ENCODE data around the gene CDK15. TPM values are rescaled to one million over a fixed set of nuclear protein-coding genes. Genes with fewer than 3 reads are reported as not detected.

Gene CDK15
- total and polyA plus RNA-seq, 11 donors, result 0.07 to 0.50 (median 0.18) TPM; not detected in 3

- H3K9me3 ChIP-seq, result no peaks in the 10 kb centered on the region
- H3K4me1 ChIP-seq, result no peaks in the 10 kb centered on the region
- H3K36me3 ChIP-seq, result no peaks in the 10 kb centered on the region
- 57 to 68% (median 62%) methylated on average over 1 of the region's 1 CpG for WGBS, 4 donors
- no peak for TF ChIP-seq POLR2A (IDR thresholded peaks at IDR 0.05)
- no peak for TF ChIP-seq CTCF (IDR thresholded peaks at IDR 0.05)
- H3K4me3 ChIP-seq, result no peak overlapping the region
- no peak for DNase-seq
- no peak overlapping the region for H3K27ac ChIP-seq
- ATAC-seq, result no peak
- peaks cover 0 to 13% (median 0%) of the 10 kb centered on the region in 9 donors for H3K27me3 ChIP-seq
- intact Hi-C loops (cut with DNase I), result loop anchor here in 1 of 10 donors (10.0 kb wide), 1 partner anchor 212 kb away; no protein-coding TSS in a partner anchor
Measured at GRCh38 chr2:201852878-201853415, 46.6 kb downstream of the CDK15 start.

GRCh38 chr2:201854221-201854801 is 48.0 kb downstream of the CDK15 start:
- Histone ChIP-seq H3K36me3 (no peaks in the 10 kb centered on the region), H3K27ac (no peak overlapping the region), H3K4me3 (no peak overlapping the region), H3K27me3 (peaks cover 0 to 18% (median 0%) of the 10 kb centered on the region in 9 donors), H3K9me3 (no peaks in the 10 kb centered on the region), H3K4me1 (peaks cover 0 to 5% (median 0%) of the 10 kb centered on the region in 12 donors)
- WGBS, 4 donors, result 78 to 83% (median 80%) methylated on average over 4 of the region's 4 CpGs
- no peak for ATAC-seq
- intact Hi-C loops (cut with DNase I), result loop anchor here in 1 of 10 donors (10.0 kb wide), 1 partner anchor 210 kb away; no protein-coding TSS in a partner anchor
- TF ChIP-seq POLR2A (IDR thresholded peaks at IDR 0.05) (no peak), CTCF (IDR thresholded peaks at IDR 0.05) (no peak)
- no peak for DNase-seq

- 88 to 96% (median 92%) methylated on average over 4 of the region's 4 CpGs for WGBS, 4 donors
- Histone ChIP-seq H3K9me3 (no peaks in the 10 kb centered on the region), H3K4me3 (no peak overlapping the region), H3K27ac (no peak overlapping the region), H3K36me3 (no peaks in the 10 kb centered on the region), H3K27me3 (peaks cover 0 to 18% (median 0%) of the 10 kb centered on the region in 9 donors), H3K4me1 (peaks cover 0 to 5% (median 0%) of the 10 kb centered on the region in 12 donors)
- intact Hi-C loops (cut with DNase I), result loop anchor here in 1 of 10 donors (5.0 to 10.0 kb wide), 2 partner anchors 210 to 307 kb away; no protein-coding TSS in a partner anchor
- TF ChIP-seq POLR2A (IDR thresholded peaks at IDR 0.05) (no peak), CTCF (IDR thresholded peaks at IDR 0.05) (no peak)
- DNase-seq (no peak), ATAC-seq (no peak)
Measured at GRCh38 chr2:201854841-201855240, 48.5 kb downstream of the CDK15 start.

GRCh38 chr2:201855356-201855755 is 49.0 kb downstream of the CDK15 start:
- Histone ChIP-seq H3K9me3 (no peaks in the 10 kb centered on the region), H3K4me1 (peaks cover 0 to 5% (median 0%) of the 10 kb centered on the region in 12 donors), H3K27me3 (peaks cover 0 to 19% (median 0%) of the 10 kb centered on the region in 9 donors), H3K36me3 (no peaks in the 10 kb centered on the region), H3K4me3 (no peak overlapping the region), H3K27ac (no peak overlapping the region)
- DNase-seq (no peak), ATAC-seq (no peak)
- 54 to 69% (median 66%) methylated on average over 3 of the region's 3 CpGs for WGBS, 4 donors
- TF ChIP-seq POLR2A (IDR thresholded peaks at IDR 0.05) (no peak), CTCF (IDR thresholded peaks at IDR 0.05) (no peak)
- intact Hi-C loops (cut with DNase I), result loop anchor here in 1 of 10 donors (5.0 to 10.0 kb wide), 2 partner anchors 209 to 307 kb away; no protein-coding TSS in a partner anchor
